ENCODE measurements around the gene NEUROG3.

GRCh38 chr10:69578508-69578991 lies 5.3 kb upstream of the NEUROG3 start:
- TF ChIP-seq CTCF (IDR thresholded peaks at IDR 0.05), result no peak
- TF ChIP-seq POLR2AphosphoS5 (IDR thresholded peaks at IDR 0.05), result no peak
